Kidney (tissue), 14 donors: ENCODE results near the gene CEMIP. TPM values are rescaled to one million over a fixed set of nuclear protein-coding genes. Genes with fewer than 3 reads are reported as not detected.

Experiments
- DNase-seq, 5 donors: peaks; one replicate each; pipeline ENCODE4 v3.0.0-alpha.2; 2013 to 2020
- FAIRE-seq: peaks from 2 replicates; lab custom pipeline; 2012; peaks lifted over from hg19 to GRCh38; lab: Jason Lieb, UNC
- H3K27ac ChIP-seq, 2 donors: one replicate each; pipeline ENCODE4 v1.7.0; 2013; ENCODE audit warnings: low read depth in 2 of 2, low read length in 2 of 2, inconsistent platforms in 1 of 2
- H3K27me3 ChIP-seq: one replicate; pipeline ENCODE4 v1.7.1; 2013; ENCODE audit warnings: low read length, inconsistent platforms; ENCODE audit not compliant: control insufficient read depth, insufficient read depth
- H3K36me3 ChIP-seq, 3 donors: one replicate each; pipeline versions ENCODE4 v1.7.0 to v1.7.1; 2013; ENCODE audit warnings: low read length in 3 of 3, control low read depth in 1 of 3, inconsistent platforms in 1 of 3; ENCODE audit not compliant: insufficient read depth in 3 of 3, control insufficient read depth in 2 of 3
- H3K4me1 ChIP-seq, 3 donors: one replicate each; pipeline versions ENCODE4 v1.7.0 to v1.7.1; 2013; ENCODE audit warnings: low read length in 3 of 3, inconsistent platforms in 1 of 3, low read depth in 1 of 3; ENCODE audit not compliant: control insufficient read depth in 2 of 3, insufficient read depth in 2 of 3
- H3K4me3 ChIP-seq, 3 donors: one replicate each; pipeline versions ENCODE4 v1.7.0 to v1.8.1; 2013; ENCODE audit warnings: low read length in 3 of 3, control low read depth in 1 of 3, inconsistent platforms in 1 of 3
- H3K9ac ChIP-seq, 3 donors: one replicate each; pipeline versions ENCODE4 v1.7.0 to v1.7.1; 2013; ENCODE audit warnings: low read length in 3 of 3, control low read depth in 1 of 3, inconsistent platforms in 1 of 3
- H3K9me3 ChIP-seq, 3 donors: one replicate each; pipeline versions ENCODE4 v1.7.0 to v1.7.1; 2013; ENCODE audit warnings: low read length in 3 of 3, control low read depth in 1 of 3, inconsistent platforms in 1 of 3; ENCODE audit not compliant: control insufficient read depth in 2 of 3, insufficient read depth in 1 of 3
- intact Hi-C: fragments of 100-400 bp; cut with DNase I; formaldehyde crosslinking; loops from one replicate; pipeline ENCODE4 v1.11.1; 2022
- polyA plus RNA-seq: library from polyadenylated mRNA; stranded (reverse); fragments of 350-450 nt; fragmentation: Illumina TruSeq; extraction: RNeasy Lipid Tissue Mini Kit (QIAGEN cat#74804); gene quantifications from one replicate; pipeline ENCODE4 v1.2.3, GENCODE V29; 2014; ENCODE audit warnings: low read depth, low replicate concordance; ENCODE audit not compliant: insufficient read depth
- total RNA-seq: library from RNA; stranded (reverse); fragmentation: NEBNext Ultra II Directional; extraction: Animal tissue kit (Norgen Biotek cat#: 25700); gene quantifications from one replicate; pipeline ENCODE4 v1.2.1, GENCODE V29; 2021
- TF ChIP-seq, protein P1 (sequence below): IDR thresholded peaks from 3 replicates; pipeline ENCODE4 v1.5.1; 2012; ENCODE audit warnings: mild to moderate bottlenecking, moderate library complexity, borderline replicate concordance; ENCODE audit not compliant: insufficient read depth; ENCODE audit errors: extremely low read depth
- donor health status: control.
- donor health status: control.
- donor health status: control.
- donor health status: control.
- donor health status: control.
- donor health status: DM: yes; HTN: yes; CAD: no.
- donor health status: Normal renal cell carcinoma (clear cell type).

The CEMIP gene
- total and polyA plus RNA-seq, 2 donors from 2014 or later, result 0.11 to 0.57 TPM

- H3K4me1 ChIP-seq, result peaks cover 0 to 5% (median 4%) of the 10 kb centered on the region in 3 donors
- TF ChIP-seq, protein P1, sequence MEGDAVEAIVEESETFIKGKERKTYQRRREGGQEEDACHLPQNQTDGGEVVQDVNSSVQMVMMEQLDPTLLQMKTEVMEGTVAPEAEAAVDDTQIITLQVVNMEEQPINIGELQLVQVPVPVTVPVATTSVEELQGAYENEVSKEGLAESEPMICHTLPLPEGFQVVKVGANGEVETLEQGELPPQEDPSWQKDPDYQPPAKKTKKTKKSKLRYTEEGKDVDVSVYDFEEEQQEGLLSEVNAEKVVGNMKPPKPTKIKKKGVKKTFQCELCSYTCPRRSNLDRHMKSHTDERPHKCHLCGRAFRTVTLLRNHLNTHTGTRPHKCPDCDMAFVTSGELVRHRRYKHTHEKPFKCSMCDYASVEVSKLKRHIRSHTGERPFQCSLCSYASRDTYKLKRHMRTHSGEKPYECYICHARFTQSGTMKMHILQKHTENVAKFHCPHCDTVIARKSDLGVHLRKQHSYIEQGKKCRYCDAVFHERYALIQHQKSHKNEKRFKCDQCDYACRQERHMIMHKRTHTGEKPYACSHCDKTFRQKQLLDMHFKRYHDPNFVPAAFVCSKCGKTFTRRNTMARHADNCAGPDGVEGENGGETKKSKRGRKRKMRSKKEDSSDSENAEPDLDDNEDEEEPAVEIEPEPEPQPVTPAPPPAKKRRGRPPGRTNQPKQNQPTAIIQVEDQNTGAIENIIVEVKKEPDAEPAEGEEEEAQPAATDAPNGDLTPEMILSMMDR, result peak; percentile 46
- H3K9me3 ChIP-seq, result no peaks in the 10 kb centered on the region
- H3K27me3 ChIP-seq, result no peaks in the 10 kb centered on the region
- H3K27ac ChIP-seq, result no peak overlapping the region
- no peak overlapping the region for H3K9ac ChIP-seq
- H3K4me3 ChIP-seq, result no peak overlapping the region
- DNase-seq, result no peak
- FAIRE-seq, result no peak
- no peaks in the 10 kb centered on the region for H3K36me3 ChIP-seq
- intact Hi-C loops, result no loop called here
These were observed 217.1 kb downstream of the CEMIP start for GRCh38 chr15:80996247-80996646.

DNA sequence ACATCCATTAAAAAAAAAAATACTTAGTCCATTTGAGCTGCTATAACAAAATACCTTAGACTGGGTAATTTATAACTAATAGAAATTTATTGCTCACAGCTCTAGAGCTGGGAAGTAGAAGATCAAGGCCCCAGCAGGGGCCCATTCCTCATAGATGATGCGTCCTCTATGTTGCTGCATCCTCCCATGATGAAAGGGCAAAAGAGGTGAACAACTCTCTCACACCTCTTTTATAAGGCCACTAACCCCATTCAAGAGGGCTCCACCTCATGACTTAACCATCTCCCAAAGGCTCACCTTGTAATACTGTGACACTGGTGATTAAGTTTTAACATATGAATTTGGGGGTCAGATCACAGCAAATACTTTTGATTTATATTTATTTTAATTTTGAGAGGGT, 218.5 kb downstream of the CEMIP start:
- intact Hi-C loops, result no loop called here
- TF ChIP-seq, protein P1, result no peak
- Histone ChIP-seq H3K9me3 (no peaks in the 10 kb centered on the region), H3K27ac (no peak overlapping the region), H3K36me3 (no peaks in the 10 kb centered on the region), H3K4me3 (no peak overlapping the region), H3K9ac (no peak overlapping the region), H3K4me1 (peaks cover 0 to 11% (median 4%) of the 10 kb centered on the region in 3 donors), H3K27me3 (no peaks in the 10 kb centered on the region)
- no peak for DNase-seq
- no peak for FAIRE-seq

DNA sequence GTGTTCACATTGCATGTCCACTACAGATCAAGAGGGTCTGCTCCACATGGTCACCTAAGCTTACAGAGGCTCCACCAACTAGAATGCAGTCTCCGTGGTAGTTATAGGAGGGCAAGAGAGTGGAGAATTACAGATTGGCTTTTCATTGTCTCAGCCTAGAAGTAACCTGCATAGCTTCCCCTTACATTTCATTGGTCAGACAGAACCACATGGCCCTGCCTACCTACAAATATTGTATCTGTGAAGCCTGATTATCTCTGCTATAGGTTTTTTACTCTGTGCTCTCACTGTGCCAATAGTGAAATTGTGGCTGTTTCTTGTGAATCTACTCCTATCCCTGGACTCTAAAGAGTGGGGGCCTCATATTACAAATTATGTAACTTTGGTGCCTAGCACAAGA, 219.1 kb downstream of the CEMIP start:
- no peak for DNase-seq
- Histone ChIP-seq H3K27ac (peak overlapping the region; percentile 15 to 17), H3K36me3 (no peaks in the 10 kb centered on the region), H3K9me3 (no peaks in the 10 kb centered on the region), H3K27me3 (no peaks in the 10 kb centered on the region), H3K4me1 (peaks cover 0 to 15% (median 4%) of the 10 kb centered on the region in 3 donors), H3K9ac (no peak overlapping the region), H3K4me3 (no peak overlapping the region)
- intact Hi-C loops, result no loop called here
- TF ChIP-seq, protein P1, result no peak
- FAIRE-seq, result no peak

DNA sequence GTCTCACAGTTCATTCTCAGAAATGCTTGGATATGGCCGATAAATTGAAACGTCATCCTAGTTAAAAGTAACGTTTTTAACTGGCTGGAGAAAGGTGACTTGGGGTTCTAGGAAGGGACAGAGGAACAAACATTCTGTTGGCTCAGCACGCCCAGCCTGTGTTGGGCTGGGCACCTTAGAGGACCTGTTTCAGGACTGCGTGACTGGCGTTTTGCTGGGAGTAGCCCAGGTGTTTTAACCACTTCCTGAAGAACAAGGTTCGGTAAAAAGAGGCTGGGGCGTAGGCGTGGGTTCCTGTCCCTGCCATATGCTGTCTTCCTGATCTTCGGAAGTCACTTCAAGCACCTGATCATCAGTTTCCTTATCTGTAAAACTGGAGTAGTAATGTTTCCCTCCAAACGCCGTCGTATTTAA, 220.5 kb downstream of the CEMIP start:
- Histone ChIP-seq H3K27ac (peak overlapping the region; percentile 90 to 95), H3K36me3 (peaks cover 0 to 2% (median 0%) of the 10 kb centered on the region in 3 donors), H3K4me3 (peak overlapping the region; percentile 65 to 87 (median 83)), H3K4me1 (peaks cover 0 to 15% (median 4%) of the 10 kb centered on the region in 3 donors), H3K9me3 (no peaks in the 10 kb centered on the region), H3K9ac (peak overlapping the region in 1 of 3 donors; percentile 91), H3K27me3 (no peaks in the 10 kb centered on the region)
- peak in 1 of 5 donors; percentile 74 for DNase-seq
- FAIRE-seq, result no peak
- intact Hi-C loops, result no loop called here
- TF ChIP-seq, protein P1, result no peak
